GM12892 (cell line): ENCODE results near the gene RGPD3.

Experiments
- POLR2A ChIP-seq: IDR thresholded peaks from 2 replicates; pipeline ENCODE4 v1.6.1; 2011; ENCODE audit warnings: low read depth, low read length, control low read depth
- POLR2AphosphoS5 ChIP-seq: IDR thresholded peaks from 2 replicates; pipeline ENCODE4 v1.6.1; 2011; ENCODE audit warnings: low read depth, low read length, control low read depth
- TAF1 ChIP-seq: IDR thresholded peaks from 2 replicates; pipeline ENCODE4 v1.6.1; 2011; ENCODE audit warnings: low read depth, mild to moderate bottlenecking, control low read depth, low read length, borderline replicate concordance

DNA sequence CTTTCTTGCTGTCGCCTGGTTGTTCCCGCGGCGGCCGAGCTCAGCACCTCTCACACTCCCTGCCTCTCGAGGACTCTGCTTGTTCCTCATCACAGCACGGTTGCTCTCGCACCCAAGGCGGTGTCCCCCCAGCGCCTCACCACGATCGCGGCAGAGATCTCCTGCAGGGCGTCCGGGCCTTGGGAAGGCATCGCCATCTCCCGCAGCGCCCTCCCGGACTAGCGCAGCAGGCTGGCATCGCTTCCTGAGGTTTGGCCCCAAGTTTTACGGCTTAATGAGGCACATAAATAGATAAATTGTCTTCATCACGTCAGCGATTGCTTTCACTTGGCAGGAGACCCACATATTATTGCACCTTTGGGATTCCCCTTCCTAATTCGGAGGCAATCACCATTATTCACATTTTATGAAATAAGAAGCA, 125.4 kb downstream of the RGPD3 start:
- no peak for TF ChIP-seq POLR2A
- TF ChIP-seq TAF1 = no peak
- TF ChIP-seq POLR2AphosphoS5 = no peak
